ENCODE data around the gene FASTK.

The FASTK gene

GRCh38 chr7:151065516-151065915, 15.1 kb downstream of the FASTK start:
- DNase-seq (ENCODE audit: low read depth) = no peak
- no peaks in the 10 kb centered on the region for H3K27me3 ChIP-seq (replicated peaks; ENCODE audit: control insufficient read depth, insufficient read depth, low read length)
- peaks cover 27% of the 10 kb centered on the region for H3K4me1 ChIP-seq (ENCODE audit: control insufficient read depth, insufficient read depth, low read length)
- H3K9ac ChIP-seq (ENCODE audit: low read length) = no peak overlapping the region
- H3K9me3 ChIP-seq (ENCODE audit: control insufficient read depth, low read length) = no peaks in the 10 kb centered on the region
- no peak overlapping the region for H3K4me3 ChIP-seq (ENCODE audit: low read length)
- peaks cover 56% of the 10 kb centered on the region for H3K36me3 ChIP-seq (ENCODE audit: control insufficient read depth, insufficient read depth, low read length, severe bottlenecking)

- H3K9me3 ChIP-seq (ENCODE audit: control insufficient read depth, low read length) = no peaks in the 10 kb centered on the region
- H3K27me3 ChIP-seq (replicated peaks; ENCODE audit: control insufficient read depth, insufficient read depth, low read length) = no peaks in the 10 kb centered on the region
- DNase-seq (ENCODE audit: low read depth) = no peak
- peaks cover 31% of the 10 kb centered on the region for H3K4me1 ChIP-seq (ENCODE audit: control insufficient read depth, insufficient read depth, low read length)
- no peak overlapping the region for H3K4me3 ChIP-seq (ENCODE audit: low read length)
- H3K36me3 ChIP-seq (ENCODE audit: control insufficient read depth, insufficient read depth, low read length, severe bottlenecking) = peaks cover 51% of the 10 kb centered on the region
- no peak overlapping the region for H3K9ac ChIP-seq (ENCODE audit: low read length)
Observed at GRCh38 chr7:151064993-151065392, 15.6 kb downstream of the FASTK start.

GRCh38 chr7:151064454-151064853, 16.2 kb downstream of the FASTK start:
- Histone ChIP-seq H3K9me3 (ENCODE audit: control insufficient read depth, low read length) (no peaks in the 10 kb centered on the region), H3K4me3 (ENCODE audit: low read length) (no peak overlapping the region), H3K9ac (ENCODE audit: low read length) (no peak overlapping the region), H3K4me1 (ENCODE audit: control insufficient read depth, insufficient read depth, low read length) (peaks cover 31% of the 10 kb centered on the region), H3K27me3 (replicated peaks; ENCODE audit: control insufficient read depth, insufficient read depth, low read length) (no peaks in the 10 kb centered on the region), H3K36me3 (ENCODE audit: control insufficient read depth, insufficient read depth, low read length, severe bottlenecking) (peaks cover 47% of the 10 kb centered on the region)
- no peak for DNase-seq (ENCODE audit: low read depth)

- no peaks in the 10 kb centered on the region for H3K27me3 ChIP-seq (replicated peaks; ENCODE audit: control insufficient read depth, insufficient read depth, low read length)
- no peaks in the 10 kb centered on the region for H3K9me3 ChIP-seq (ENCODE audit: control insufficient read depth, low read length)
- peak overlapping the region; percentile 39 for H3K9ac ChIP-seq (ENCODE audit: low read length)
- peak; percentile 49 for DNase-seq (ENCODE audit: low read depth)
- peaks cover 41% of the 10 kb centered on the region for H3K4me1 ChIP-seq (ENCODE audit: control insufficient read depth, insufficient read depth, low read length)
- H3K36me3 ChIP-seq (ENCODE audit: control insufficient read depth, insufficient read depth, low read length, severe bottlenecking) = peaks cover 38% of the 10 kb centered on the region
- H3K4me3 ChIP-seq (ENCODE audit: low read length) = no peak overlapping the region
Observed at GRCh38 chr7:151063212-151063561, 17.4 kb downstream of the FASTK start.

GRCh38 chr7:151062399-151063211, 18.0 kb downstream of the FASTK start:
- Histone ChIP-seq H3K27me3 (replicated peaks; ENCODE audit: control insufficient read depth, insufficient read depth, low read length) (no peaks in the 10 kb centered on the region), H3K4me1 (ENCODE audit: control insufficient read depth, insufficient read depth, low read length) (peaks cover 41% of the 10 kb centered on the region), H3K36me3 (ENCODE audit: control insufficient read depth, insufficient read depth, low read length, severe bottlenecking) (peaks cover 32% of the 10 kb centered on the region), H3K9me3 (ENCODE audit: control insufficient read depth, low read length) (no peaks in the 10 kb centered on the region), H3K9ac (ENCODE audit: low read length) (peak overlapping the region; percentile 63), H3K4me3 (ENCODE audit: low read length) (peak overlapping the region; percentile 63)
- peak; percentile 65 for DNase-seq (ENCODE audit: low read depth)

- Histone ChIP-seq H3K4me3 (ENCODE audit: low read length) (peak overlapping the region; percentile 94), H3K27me3 (replicated peaks; ENCODE audit: control insufficient read depth, insufficient read depth, low read length) (no peaks in the 10 kb centered on the region), H3K36me3 (ENCODE audit: control insufficient read depth, insufficient read depth, low read length, severe bottlenecking) (peaks cover 26% of the 10 kb centered on the region), H3K9me3 (ENCODE audit: control insufficient read depth, low read length) (no peaks in the 10 kb centered on the region), H3K9ac (ENCODE audit: low read length) (peak overlapping the region; percentile 92), H3K4me1 (ENCODE audit: control insufficient read depth, insufficient read depth, low read length) (peaks cover 44% of the 10 kb centered on the region)
- no peak for DNase-seq (ENCODE audit: low read depth)
Observed at GRCh38 chr7:151062111-151062398, 18.6 kb downstream of the FASTK start.

GRCh38 chr7:151061213-151062110, 19.1 kb downstream of the FASTK start:
- H3K27me3 ChIP-seq (replicated peaks; ENCODE audit: control insufficient read depth, insufficient read depth, low read length) = no peaks in the 10 kb centered on the region
- H3K36me3 ChIP-seq (ENCODE audit: control insufficient read depth, insufficient read depth, low read length, severe bottlenecking) = peaks cover 21% of the 10 kb centered on the region
- H3K4me1 ChIP-seq (ENCODE audit: control insufficient read depth, insufficient read depth, low read length) = peaks cover 49% of the 10 kb centered on the region
- H3K4me3 ChIP-seq (ENCODE audit: low read length) = peak overlapping the region; percentile 94
- peak overlapping the region; percentile 92 for H3K9ac ChIP-seq (ENCODE audit: low read length)
- no peaks in the 10 kb centered on the region for H3K9me3 ChIP-seq (ENCODE audit: control insufficient read depth, low read length)
- no peak for DNase-seq (ENCODE audit: low read depth)

GRCh38 chr7:151060416-151061212, 20.0 kb downstream of the FASTK start:
- Histone ChIP-seq H3K4me3 (ENCODE audit: low read length) (peak overlapping the region; percentile 94), H3K36me3 (ENCODE audit: control insufficient read depth, insufficient read depth, low read length, severe bottlenecking) (peaks cover 13% of the 10 kb centered on the region), H3K4me1 (ENCODE audit: control insufficient read depth, insufficient read depth, low read length) (peaks cover 49% of the 10 kb centered on the region), H3K9me3 (ENCODE audit: control insufficient read depth, low read length) (no peaks in the 10 kb centered on the region), H3K9ac (ENCODE audit: low read length) (peak overlapping the region; percentile 92), H3K27me3 (replicated peaks; ENCODE audit: control insufficient read depth, insufficient read depth, low read length) (no peaks in the 10 kb centered on the region)
- peak; percentile 43 for DNase-seq (ENCODE audit: low read depth)

- Histone ChIP-seq H3K9me3 (ENCODE audit: control insufficient read depth, low read length) (no peaks in the 10 kb centered on the region), H3K4me1 (ENCODE audit: control insufficient read depth, insufficient read depth, low read length) (peaks cover 49% of the 10 kb centered on the region)
- no peak for DNase-seq (ENCODE audit: low read depth)
Observed at GRCh38 chr7:151060113-151060415, 20.5 kb downstream of the FASTK start.

GRCh38 chr7:151059367-151060112, 21.1 kb downstream of the FASTK start, which contains the start of gene SLC4A2:
TSS of gene SLC4A2 (plus strand) at chr7:151059589. CDS start at chr7:151061988, 2,399 bp downstream.
- peaks cover 2% of the 10 kb centered on the region for H3K36me3 ChIP-seq (ENCODE audit: control insufficient read depth, insufficient read depth, low read length, severe bottlenecking)
- peak within 1 kb of the TSS; percentile 92 for H3K9ac ChIP-seq (ENCODE audit: low read length)
- peak within 1 kb of the TSS; percentile 94 for H3K4me3 ChIP-seq (ENCODE audit: low read length)
- H3K27me3 ChIP-seq (replicated peaks; ENCODE audit: control insufficient read depth, insufficient read depth, low read length) = no peaks in the 10 kb centered on the region
- H3K9me3 ChIP-seq (ENCODE audit: control insufficient read depth, low read length) = no peaks in the 10 kb centered on the region
- peaks cover 49% of the 10 kb centered on the region for H3K4me1 ChIP-seq (ENCODE audit: control insufficient read depth, insufficient read depth, low read length)
- DNase-seq (ENCODE audit: low read depth) = peak; percentile 91

More at GRCh38 chr7:151060113-151060415, 20.5 kb downstream of the FASTK start:
- Histone ChIP-seq H3K4me3 (ENCODE audit: low read length) (peak overlapping the region; percentile 94), H3K9ac (ENCODE audit: low read length) (peak overlapping the region; percentile 92), H3K27me3 (replicated peaks; ENCODE audit: control insufficient read depth, insufficient read depth, low read length) (no peaks in the 10 kb centered on the region), H3K36me3 (ENCODE audit: control insufficient read depth, insufficient read depth, low read length, severe bottlenecking) (peaks cover 7% of the 10 kb centered on the region)

Measured in adipocyte (in vitro differentiated cells).